SK-N-SH (cell line): ENCODE results near the gene MAG. TPM values are rescaled to one million over a fixed set of nuclear protein-coding genes. Genes with fewer than 3 reads are reported as not detected.

ENCODE experiments used
- CTCF ChIA-PET: fragments of 300-600, 350-600 bp; formaldehyde crosslinking; extraction: SDS; loops from one replicate; lab custom pipeline; 2021; lab: Yijun Ruan, JAX
- POLR2A ChIA-PET: fragments of 350-600 bp; sonication (Branson Sonifier 250); formaldehyde crosslinking; extraction: SDS; loops from one replicate; lab custom pipeline; 2020; ENCODE audit warnings: antibody characterized with exemption, inconsistent platforms; lab: Yijun Ruan, JAX
- DNase-seq: peaks from one replicate; pipeline ENCODE4 v3.0.0; 2012
- H2AFZ ChIP-seq: fragments of 200-600 bp; sonication (generic); 2 replicates; pipeline ENCODE4 v1.8.1; 2016; ENCODE audit warnings: antibody characterized with exemption, mild to moderate bottlenecking, low read depth
- H3F3A ChIP-seq: fragments of 200-600 bp; sonication (generic); replicated peaks from 2 replicates; pipeline ENCODE3; 2016; ENCODE audit warnings: antibody characterized with exemption, mild to moderate bottlenecking; ENCODE audit not compliant: insufficient read depth
- H3K27ac ChIP-seq, 2 experiments: fragments of 200-500 bp in 1 of 2; fragments of 200-600 bp in 1 of 2; sonication (Bioruptor generic) in 1 of 2; sonication (generic), shearing (Covaris generic) in 1 of 2; 2 replicates each; pipeline versions ENCODE4 v1.5.1 to v1.6.1; 2014 to 2016; ENCODE audit warnings: low read depth in 2 of 2, inconsistent platforms in 1 of 2, low read length in 1 of 2, mild to moderate bottlenecking in 1 of 2, mixed read lengths in 1 of 2
- H3K27me3 ChIP-seq: fragments of 200-600 bp; sonication (generic), shearing (Covaris generic); 2 replicates; pipeline ENCODE4 v1.6.1; 2016; ENCODE audit warnings: mixed run types; ENCODE audit not compliant: insufficient read depth
- H3K36me3 ChIP-seq, 2 experiments: fragments of 200-500 bp in 1 of 2; fragments of 200-600 bp in 1 of 2; sonication (Bioruptor generic) in 1 of 2; sonication (generic) in 1 of 2; replicated peaks in 1 of 2; 2 replicates each; pipeline versions ENCODE3 to v1.5.1; 2014 to 2016; ENCODE audit warnings: low read length in 1 of 2, mild to moderate bottlenecking in 1 of 2; ENCODE audit not compliant: insufficient read depth in 2 of 2, control insufficient read depth in 1 of 2
- H3K4me1 ChIP-seq, 2 experiments: fragments of 200-500 bp in 1 of 2; fragments of 200-600 bp in 1 of 2; sonication (Bioruptor generic) in 1 of 2; sonication (generic), shearing (Covaris generic) in 1 of 2; 2 replicates each; pipeline versions ENCODE4 v1.5.1 to v1.6.1; 2014 to 2016; ENCODE audit warnings: low read depth in 1 of 2, low read length in 1 of 2, mixed run types in 1 of 2; ENCODE audit not compliant: insufficient read depth in 2 of 2, control insufficient read depth in 1 of 2
- H3K4me2 ChIP-seq: fragments of 200-600 bp; sonication (generic), shearing (Covaris generic); 2 replicates; pipeline ENCODE4 v1.6.1; 2017; ENCODE audit warnings: mixed run types
- H3K4me3 ChIP-seq, 2 experiments: fragments of 200-500 bp in 1 of 2; fragments of 200-600 bp in 1 of 2; sonication (Bioruptor generic) in 1 of 2; sonication (generic), shearing (Covaris generic) in 1 of 2; 2 replicates each; pipeline versions ENCODE4 v1.5.1 to v1.8.1; 2014 to 2016; ENCODE audit warnings: low read depth in 2 of 2, inconsistent platforms in 1 of 2, low read length in 1 of 2, mild to moderate bottlenecking in 1 of 2, mixed read lengths in 1 of 2, moderate library complexity in 1 of 2
- H3K79me2 ChIP-seq: fragments of 200-600 bp; sonication (generic); 2 replicates; pipeline ENCODE4 v1.8.1; 2017; ENCODE audit warnings: mild to moderate bottlenecking; ENCODE audit not compliant: insufficient read depth
- H3K9ac ChIP-seq: fragments of 200-600 bp; sonication (generic); 2 replicates; pipeline ENCODE4 v1.6.1; 2017; ENCODE audit warnings: mixed run types
- H3K9me2 ChIP-seq: fragments of 200-600 bp; sonication (generic); 2 replicates; pipeline ENCODE4 v1.6.1; 2017; ENCODE audit warnings: mixed run types
- H3K9me3 ChIP-seq: fragments of 200-600 bp; sonication (generic); 2 replicates; pipeline ENCODE4 v1.6.1; 2017; ENCODE audit warnings: mixed run types, mild to moderate bottlenecking, moderate library complexity
- H4K20me1 ChIP-seq: fragments of 200-600 bp; sonication (generic); 2 replicates; pipeline ENCODE4 v1.6.1; 2017; ENCODE audit warnings: mild to moderate bottlenecking, mixed run types; ENCODE audit not compliant: insufficient read depth
- ELF1 ChIP-seq: IDR thresholded peaks from 2 replicates; pipeline ENCODE4 v1.4.0; 2012
- EZH2phosphoT487 ChIP-seq: fragments of 200-600 bp; sonication (generic); IDR thresholded peaks from 2 replicates; pipeline ENCODE4 v1.6.1; 2017; ENCODE audit warnings: low read depth, mixed run types, mild to moderate bottlenecking, antibody characterized with exemption, moderate library complexity, borderline replicate concordance
- FOXJ3 ChIP-seq: sonication (generic); formaldehyde crosslinking; IDR thresholded peaks from 2 replicates; pipeline ENCODE4 v1.5.1; 2020; ENCODE audit warnings: mild to moderate bottlenecking, missing genetic modification reagents
- GABPA ChIP-seq: IDR thresholded peaks from 2 replicates; pipeline ENCODE4 v1.4.0; 2012; ENCODE audit warnings: low read depth, mild to moderate bottlenecking
- MEF2A ChIP-seq: IDR thresholded peaks from 2 replicates; pipeline ENCODE4 v1.4.0; 2012; ENCODE audit warnings: low read depth, borderline replicate concordance
- MXI1 ChIP-seq: IDR thresholded peaks from 2 replicates; pipeline ENCODE4 v1.6.1; 2012; ENCODE audit warnings: mild to moderate bottlenecking, low read depth, low read length, improper control_type of control experiment
- RAD21 ChIP-seq: IDR thresholded peaks from 2 replicates; pipeline ENCODE4 v1.6.1; 2012; ENCODE audit warnings: mild to moderate bottlenecking, low read length
- TAF1 ChIP-seq: IDR thresholded peaks from 2 replicates; pipeline ENCODE4 v1.6.1; 2012; ENCODE audit warnings: low read depth, mild to moderate bottlenecking, low read length, moderate library complexity, borderline replicate concordance
- TCF12 ChIP-seq: IDR thresholded peaks from 2 replicates; pipeline ENCODE4 v1.4.0; 2012
- TEAD4 ChIP-seq: IDR thresholded peaks from 2 replicates; pipeline ENCODE4 v1.4.0; 2012; ENCODE audit warnings: mild to moderate bottlenecking, borderline replicate concordance; ENCODE audit not compliant: insufficient read depth
- YY1 ChIP-seq: IDR thresholded peaks from 2 replicates; pipeline ENCODE4 v1.4.0; 2012; ENCODE audit warnings: low read depth, mild to moderate bottlenecking
- ZBTB33 ChIP-seq: IDR thresholded peaks from 2 replicates; pipeline ENCODE4 v1.4.0; 2012; ENCODE audit warnings: low read depth, borderline replicate concordance
- WGBS: methylation state at CpG from one replicate; pipeline ENCODE4 v1.1.6; 2017; ENCODE audit warnings: low lambda C conversion rate; 5-methylcytosine and 5-hydroxymethylcytosine counted together
- polyA plus RNA-seq, 3 experiments: library from polyadenylated mRNA; depleted of rRNA; stranded (reverse); fragments of >200 nt; gene quantifications; 2 replicates each; pipeline ENCODE4 v1.2.3, GENCODE V29; 2012
- TF ChIP-seq, protein P1 (sequence below): fragments of 200-600 bp; sonication (generic); IDR thresholded peaks from 2 replicates; pipeline ENCODE4 v1.6.1; 2017; ENCODE audit warnings: antibody characterized with exemption, mild to moderate bottlenecking, moderate library complexity
- TF ChIP-seq, protein P2 (sequence below): IDR thresholded peaks from 2 replicates; pipeline ENCODE4; 2012
- TF ChIP-seq, protein P3 (sequence below): IDR thresholded peaks from 2 replicates; pipeline ENCODE4 v1.4.0; 2012; ENCODE audit warnings: low read depth, borderline replicate concordance

MAG gene
- polyA plus RNA-seq, 1 of the 3 experiments (the other 2 are of a cell fraction): not detected

DNA sequence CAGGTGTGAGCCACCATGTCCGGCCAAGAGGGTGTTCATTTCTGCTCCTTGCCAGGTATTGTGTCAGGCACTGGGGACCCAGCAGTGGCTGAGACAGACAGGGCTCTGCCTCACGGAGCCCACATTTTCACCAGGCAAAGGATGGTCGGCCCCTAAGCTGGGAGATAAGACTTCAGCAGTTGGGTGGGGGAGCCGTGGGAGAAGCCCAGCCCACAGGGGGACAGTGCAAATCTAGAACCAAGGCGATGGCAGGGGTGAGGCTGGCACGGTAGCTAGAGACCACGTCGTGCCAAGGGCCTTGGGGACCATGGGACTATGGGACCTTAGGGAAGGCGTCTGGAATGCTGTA lies 34.9 kb upstream of the MAG start:
- Histone ChIP-seq H3K27ac (no peak overlapping the region), H3F3A (no peaks in the 10 kb centered on the region), H3K4me3 (no peak overlapping the region), H3K79me2 (no peaks in the 10 kb centered on the region)
- POLR2A ChIA-PET: no interaction called here
- TF ChIP-seq FOXJ3 (CRISPR knock-in tag) (no peak), TAF1 (no peak), TCF12 (no peak), YY1 (no peak), MEF2A (no peak), GABPA (no peak), ELF1 (no peak), TEAD4 (no peak), RAD21 (no peak), EZH2phosphoT487 (no peak), ZBTB33 (no peak), MXI1 (no peak)
- TF ChIP-seq, protein P1, sequence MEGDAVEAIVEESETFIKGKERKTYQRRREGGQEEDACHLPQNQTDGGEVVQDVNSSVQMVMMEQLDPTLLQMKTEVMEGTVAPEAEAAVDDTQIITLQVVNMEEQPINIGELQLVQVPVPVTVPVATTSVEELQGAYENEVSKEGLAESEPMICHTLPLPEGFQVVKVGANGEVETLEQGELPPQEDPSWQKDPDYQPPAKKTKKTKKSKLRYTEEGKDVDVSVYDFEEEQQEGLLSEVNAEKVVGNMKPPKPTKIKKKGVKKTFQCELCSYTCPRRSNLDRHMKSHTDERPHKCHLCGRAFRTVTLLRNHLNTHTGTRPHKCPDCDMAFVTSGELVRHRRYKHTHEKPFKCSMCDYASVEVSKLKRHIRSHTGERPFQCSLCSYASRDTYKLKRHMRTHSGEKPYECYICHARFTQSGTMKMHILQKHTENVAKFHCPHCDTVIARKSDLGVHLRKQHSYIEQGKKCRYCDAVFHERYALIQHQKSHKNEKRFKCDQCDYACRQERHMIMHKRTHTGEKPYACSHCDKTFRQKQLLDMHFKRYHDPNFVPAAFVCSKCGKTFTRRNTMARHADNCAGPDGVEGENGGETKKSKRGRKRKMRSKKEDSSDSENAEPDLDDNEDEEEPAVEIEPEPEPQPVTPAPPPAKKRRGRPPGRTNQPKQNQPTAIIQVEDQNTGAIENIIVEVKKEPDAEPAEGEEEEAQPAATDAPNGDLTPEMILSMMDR: no peak
- TF ChIP-seq, protein P2, sequence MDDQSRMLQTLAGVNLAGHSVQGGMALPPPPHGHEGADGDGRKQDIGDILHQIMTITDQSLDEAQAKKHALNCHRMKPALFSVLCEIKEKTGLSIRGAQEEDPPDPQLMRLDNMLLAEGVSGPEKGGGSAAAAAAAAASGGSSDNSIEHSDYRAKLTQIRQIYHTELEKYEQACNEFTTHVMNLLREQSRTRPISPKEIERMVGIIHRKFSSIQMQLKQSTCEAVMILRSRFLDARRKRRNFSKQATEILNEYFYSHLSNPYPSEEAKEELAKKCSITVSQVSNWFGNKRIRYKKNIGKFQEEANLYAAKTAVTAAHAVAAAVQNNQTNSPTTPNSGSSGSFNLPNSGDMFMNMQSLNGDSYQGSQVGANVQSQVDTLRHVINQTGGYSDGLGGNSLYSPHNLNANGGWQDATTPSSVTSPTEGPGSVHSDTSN: no peak
- TF ChIP-seq, protein P3, sequence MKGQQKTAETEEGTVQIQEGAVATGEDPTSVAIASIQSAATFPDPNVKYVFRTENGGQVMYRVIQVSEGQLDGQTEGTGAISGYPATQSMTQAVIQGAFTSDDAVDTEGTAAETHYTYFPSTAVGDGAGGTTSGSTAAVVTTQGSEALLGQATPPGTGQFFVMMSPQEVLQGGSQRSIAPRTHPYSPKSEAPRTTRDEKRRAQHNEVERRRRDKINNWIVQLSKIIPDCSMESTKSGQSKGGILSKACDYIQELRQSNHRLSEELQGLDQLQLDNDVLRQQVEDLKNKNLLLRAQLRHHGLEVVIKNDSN: no peak
- TF ChIP-seq, all 33 proteins: peak for 0
- CTCF ChIA-PET: interaction anchor here (0.8 kb wide), 1 partner anchor 190 kb away, joined by 3 read pairs; no protein-coding TSS in a partner anchor
- H3K9me2 ChIP-seq: no peaks in the 10 kb centered on the region
- no peak for DNase-seq
- no peak overlapping the region for H3K4me2 ChIP-seq
- peaks cover 0 to 6% of the 10 kb centered on the region in 2 experiments; a peak in 1 of 4 replicates for H3K4me1 ChIP-seq
- WGBS: 31% methylated on average over 9 of the region's 9 CpGs
- no peaks in the 10 kb centered on the region for H3K36me3 ChIP-seq
- H4K20me1 ChIP-seq: no peaks in the 10 kb centered on the region
- no peak overlapping the region for H3K9ac ChIP-seq
- peaks cover 30% of the 10 kb centered on the region; the same call in 1 of the 2 replicates for H3K27me3 ChIP-seq
- H3K9me3 ChIP-seq: no peaks in the 10 kb centered on the region
- no peak overlapping the region for H2AFZ ChIP-seq
